ENCODE results near the gene NUDT16. TPM values are rescaled to one million over a fixed set of nuclear protein-coding genes. Genes with fewer than 3 reads are reported as not detected.

Gene NUDT16
- total RNA-seq, 1 experiment from 2014 or later, result 42.0 TPM

DNA sequence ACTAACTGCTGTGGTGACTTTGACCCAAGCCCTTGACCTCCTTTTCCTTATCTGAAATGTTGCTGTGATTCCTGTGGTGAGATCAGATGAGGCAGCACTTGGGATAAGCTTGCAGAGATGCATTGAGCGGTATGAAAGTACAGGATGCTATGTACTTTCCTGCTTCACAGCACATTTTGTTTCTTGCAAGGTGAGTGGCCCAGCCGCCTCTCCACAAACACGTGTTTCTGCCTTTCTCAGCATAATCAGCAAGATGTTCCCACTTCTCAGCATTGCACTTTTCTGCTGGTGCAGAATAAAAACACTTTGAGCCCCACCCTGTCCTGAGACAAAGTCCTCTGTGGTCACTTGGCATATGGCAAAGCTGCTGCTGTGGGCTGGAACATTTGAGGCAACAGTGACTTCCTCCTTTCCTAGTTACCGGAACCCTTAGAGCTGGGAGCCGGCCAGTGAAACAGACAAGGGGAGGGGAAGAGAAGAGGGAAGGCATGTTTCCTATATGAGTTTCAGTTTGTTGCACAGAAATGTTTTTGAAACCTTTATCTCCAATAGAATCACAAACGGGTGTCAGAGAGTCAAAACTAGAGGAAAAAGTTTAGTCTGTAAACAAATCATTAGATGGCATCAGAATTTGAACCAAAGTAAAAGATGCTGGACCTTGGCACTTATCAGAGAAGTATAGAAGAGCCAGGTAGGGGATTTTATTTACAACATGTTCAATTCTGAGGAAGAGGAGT is 5.0 kb downstream of the NUDT16 start:
- no peaks in the 10 kb centered on the region for H3K27me3 Mint-ChIP-seq (ENCODE audit: unreplicated experiment)
- no peaks in the 10 kb centered on the region for H3K9me3 Mint-ChIP-seq (ENCODE audit: low read depth, unreplicated experiment)
- peaks cover 17% of the 10 kb centered on the region for H3K4me1 Mint-ChIP-seq (ENCODE audit: low read depth, unreplicated experiment)
- H3K27ac Mint-ChIP-seq (ENCODE audit: unreplicated experiment), result no peak overlapping the region
- no peak overlapping the region for H3K4me3 Mint-ChIP-seq (ENCODE audit: low read depth, unreplicated experiment)
- BruUV-seq (replicated peaks), result no TSS peak
- CTCF ChIA-PET, result no interaction called here
- intact Hi-C loops (cut with micrococcal nuclease; ENCODE audit: unreplicated experiment), result no loop called here
- TF ChIP-seq, protein P1, sequence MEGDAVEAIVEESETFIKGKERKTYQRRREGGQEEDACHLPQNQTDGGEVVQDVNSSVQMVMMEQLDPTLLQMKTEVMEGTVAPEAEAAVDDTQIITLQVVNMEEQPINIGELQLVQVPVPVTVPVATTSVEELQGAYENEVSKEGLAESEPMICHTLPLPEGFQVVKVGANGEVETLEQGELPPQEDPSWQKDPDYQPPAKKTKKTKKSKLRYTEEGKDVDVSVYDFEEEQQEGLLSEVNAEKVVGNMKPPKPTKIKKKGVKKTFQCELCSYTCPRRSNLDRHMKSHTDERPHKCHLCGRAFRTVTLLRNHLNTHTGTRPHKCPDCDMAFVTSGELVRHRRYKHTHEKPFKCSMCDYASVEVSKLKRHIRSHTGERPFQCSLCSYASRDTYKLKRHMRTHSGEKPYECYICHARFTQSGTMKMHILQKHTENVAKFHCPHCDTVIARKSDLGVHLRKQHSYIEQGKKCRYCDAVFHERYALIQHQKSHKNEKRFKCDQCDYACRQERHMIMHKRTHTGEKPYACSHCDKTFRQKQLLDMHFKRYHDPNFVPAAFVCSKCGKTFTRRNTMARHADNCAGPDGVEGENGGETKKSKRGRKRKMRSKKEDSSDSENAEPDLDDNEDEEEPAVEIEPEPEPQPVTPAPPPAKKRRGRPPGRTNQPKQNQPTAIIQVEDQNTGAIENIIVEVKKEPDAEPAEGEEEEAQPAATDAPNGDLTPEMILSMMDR (IDR thresholded peaks at IDR 0.05; ENCODE audit: unreplicated experiment), result no peak
- no peak for DNase-seq
- peaks cover 19% of the 10 kb centered on the region for H3K36me3 Mint-ChIP-seq (ENCODE audit: insufficient read depth, unreplicated experiment)

DNA sequence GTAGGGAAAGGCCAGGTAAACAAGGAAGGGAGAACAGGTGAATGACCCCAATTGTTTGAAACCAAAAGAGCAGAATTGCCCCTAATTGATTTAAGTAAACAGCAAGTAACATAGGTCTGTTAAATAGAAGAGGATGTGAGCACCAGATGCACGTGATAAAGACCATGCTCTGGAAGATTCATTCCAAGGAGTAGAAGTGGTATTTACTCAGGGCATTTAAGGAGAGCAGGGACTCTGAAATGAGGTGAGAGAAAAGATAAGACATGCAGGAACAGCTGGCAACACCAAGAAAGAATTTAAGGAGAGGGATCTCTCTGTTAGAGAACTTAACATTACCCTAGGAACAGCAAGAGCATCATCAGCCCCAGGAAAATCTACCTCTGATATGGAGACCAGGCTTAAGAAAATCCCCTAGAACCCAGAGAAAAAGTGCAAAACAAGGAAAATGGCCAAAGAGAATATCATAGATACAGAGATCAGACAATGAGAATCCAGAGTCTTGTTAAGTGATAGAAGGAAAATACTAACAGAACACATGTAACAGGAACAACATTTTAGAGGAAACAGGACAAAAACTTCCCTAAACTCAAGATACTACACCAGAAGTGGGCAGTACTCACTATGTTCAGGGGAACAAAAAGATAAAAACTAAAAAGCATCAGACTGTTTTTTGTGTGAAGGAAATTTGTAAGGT is 6.4 kb downstream of the NUDT16 start:
- peaks cover 9% of the 10 kb centered on the region for H3K4me1 Mint-ChIP-seq (ENCODE audit: low read depth, unreplicated experiment)
- TF ChIP-seq, protein P1 (IDR thresholded peaks at IDR 0.05; ENCODE audit: unreplicated experiment), result no peak
- intact Hi-C loops (cut with micrococcal nuclease; ENCODE audit: unreplicated experiment), result no loop called here
- CTCF ChIA-PET, result no interaction called here
- no TSS peak for BruUV-seq (replicated peaks)
- H3K4me3 Mint-ChIP-seq (ENCODE audit: low read depth, unreplicated experiment), result no peak overlapping the region
- no peaks in the 10 kb centered on the region for H3K27me3 Mint-ChIP-seq (ENCODE audit: unreplicated experiment)
- peaks cover 6% of the 10 kb centered on the region for H3K36me3 Mint-ChIP-seq (ENCODE audit: insufficient read depth, unreplicated experiment)
- no peak overlapping the region for H3K27ac Mint-ChIP-seq (ENCODE audit: unreplicated experiment)
- no peaks in the 10 kb centered on the region for H3K9me3 Mint-ChIP-seq (ENCODE audit: low read depth, unreplicated experiment)
- no peak for DNase-seq

DNA sequence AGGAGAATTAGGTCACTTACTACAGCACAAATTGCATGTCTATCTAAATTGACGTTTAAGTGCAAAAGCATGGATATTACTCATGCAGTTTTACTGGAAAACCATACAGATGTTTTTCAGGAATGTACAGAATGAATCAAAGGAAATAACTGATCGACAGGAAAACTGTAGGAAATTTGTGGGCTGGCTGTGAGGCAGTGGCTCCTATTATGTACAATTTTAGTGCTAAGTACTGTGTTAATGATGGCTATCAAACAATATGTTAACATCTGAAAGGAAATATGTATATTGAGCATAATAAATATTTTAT is 6.9 kb downstream of the NUDT16 start:
- CTCF ChIA-PET, result no interaction called here
- intact Hi-C loops (cut with micrococcal nuclease; ENCODE audit: unreplicated experiment), result no loop called here
- TF ChIP-seq, protein P1 (IDR thresholded peaks at IDR 0.05; ENCODE audit: unreplicated experiment), result no peak
- peaks cover 9% of the 10 kb centered on the region for H3K4me1 Mint-ChIP-seq (ENCODE audit: low read depth, unreplicated experiment)
- no peaks in the 10 kb centered on the region for H3K9me3 Mint-ChIP-seq (ENCODE audit: low read depth, unreplicated experiment)
- peaks cover 6% of the 10 kb centered on the region for H3K36me3 Mint-ChIP-seq (ENCODE audit: insufficient read depth, unreplicated experiment)
- H3K4me3 Mint-ChIP-seq (ENCODE audit: low read depth, unreplicated experiment), result no peak overlapping the region
- BruUV-seq (replicated peaks), result no TSS peak
- DNase-seq, result no peak
- no peak overlapping the region for H3K27ac Mint-ChIP-seq (ENCODE audit: unreplicated experiment)
- no peaks in the 10 kb centered on the region for H3K27me3 Mint-ChIP-seq (ENCODE audit: unreplicated experiment)

DNA sequence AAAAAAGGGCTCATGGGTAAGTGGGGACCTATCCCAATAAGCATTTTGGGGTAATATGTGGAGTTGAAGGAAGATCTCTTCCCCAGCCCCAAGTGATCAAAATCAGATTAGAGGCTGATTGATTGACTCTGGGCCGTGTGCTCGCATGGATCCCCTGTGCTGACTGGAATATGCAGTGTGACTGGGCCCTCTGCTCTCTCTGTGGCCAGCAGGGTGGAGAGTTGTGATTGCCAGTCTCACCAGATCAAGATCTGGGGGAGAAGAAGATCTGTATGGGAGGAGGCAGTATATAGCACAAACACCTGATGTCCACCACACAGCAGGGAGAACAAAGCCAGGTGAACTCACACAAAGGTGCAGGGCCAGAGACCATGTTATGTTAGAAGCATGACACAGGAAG is 8.8 kb downstream of the NUDT16 start:
- CTCF ChIA-PET, result no interaction called here
- intact Hi-C loops (cut with micrococcal nuclease; ENCODE audit: unreplicated experiment), result no loop called here
- no peaks in the 10 kb centered on the region for H3K27me3 Mint-ChIP-seq (ENCODE audit: unreplicated experiment)
- no peak for DNase-seq
- peaks cover 6% of the 10 kb centered on the region for H3K36me3 Mint-ChIP-seq (ENCODE audit: insufficient read depth, unreplicated experiment)
- TF ChIP-seq, protein P1 (IDR thresholded peaks at IDR 0.05; ENCODE audit: unreplicated experiment), result no peak
- H3K9me3 Mint-ChIP-seq (ENCODE audit: low read depth, unreplicated experiment), result no peaks in the 10 kb centered on the region
- no peak overlapping the region for H3K27ac Mint-ChIP-seq (ENCODE audit: unreplicated experiment)
- H3K4me1 Mint-ChIP-seq (ENCODE audit: low read depth, unreplicated experiment), result peaks cover 9% of the 10 kb centered on the region
- H3K4me3 Mint-ChIP-seq (ENCODE audit: low read depth, unreplicated experiment), result no peak overlapping the region
- no TSS peak for BruUV-seq (replicated peaks)

Data from Calu3 (cell line).